PC-3 (cell line): Measurements from ENCODE around the gene IFFO2.

Source experiments
- CTCF ChIP-seq: fragments of 300-600 bp; sonication (generic); conservative IDR thresholded peaks from 2 replicates; pipeline ENCODE4 v1.5.1; 2017; ENCODE audit warnings: antibody characterized with exemption, low read depth, mild to moderate bottlenecking, low read length
- EZH2phosphoT487 ChIP-seq: fragments of 300-600 bp; sonication (generic); IDR thresholded peaks from 2 replicates; pipeline ENCODE4 v1.6.1; 2018; ENCODE audit warnings: mild to moderate bottlenecking, antibody characterized with exemption, low read length, borderline replicate concordance

GRCh38 chr1:18951818-18952391 lies 4.6 kb downstream of the IFFO2 start:
- TF ChIP-seq CTCF (no peak), EZH2phosphoT487 (no peak)
